Right lobe of liver (tissue), 6 donors: ENCODE data around the gene ERCC2. TPM values are rescaled to one million over a fixed set of nuclear protein-coding genes. Genes with fewer than 3 reads are reported as not detected.

Experiments used
- ATAC-seq, 4 donors: fragments of 200-7000 bp; cut with Tn5 transposase; one replicate each; pipeline ENCODE4 v1.9.1; 2020; ENCODE audit warnings: mild to moderate bottlenecking in 4 of 4, moderate library complexity in 4 of 4
- DNase-seq, 3 donors: peaks; one replicate each; pipeline ENCODE4 v3.0.0-alpha.2; 2020
- H3K27ac ChIP-seq, 3 donors: fragments of 200-600 bp; one replicate each; pipeline ENCODE4 v1.8.0; 2022
- H3K27me3 ChIP-seq, 2 donors: fragments of 200-600 bp; one replicate each; pipeline ENCODE4 v1.8.0; 2022
- H3K36me3 ChIP-seq, 4 donors: fragments of 200-600 bp; sonication (generic) in 1 of 4; one replicate each; pipeline versions ENCODE4 v1.5.1 to v1.8.0; 2017 to 2022; ENCODE audit warnings: control low read depth in 1 of 4
- H3K4me1 ChIP-seq, 4 donors: fragments of 200-600 bp; sonication (generic) in 1 of 4; one replicate each; pipeline versions ENCODE4 v1.5.1 to v1.8.0; 2017 to 2022; ENCODE audit warnings: control low read depth in 1 of 4
- H3K4me3 ChIP-seq, 3 donors: fragments of 200-600 bp; one replicate each; pipeline ENCODE4 v1.8.0; 2022
- H3K9me3 ChIP-seq, 4 donors: fragments of 200-600 bp; sonication (generic) in 1 of 4; one replicate each; pipeline versions ENCODE4 v1.5.1 to v1.8.0; 2017 to 2022; ENCODE audit warnings: control low read depth in 1 of 4
- POLR2A ChIP-seq: fragments of 450-650 bp; IDR thresholded peaks from one replicate; pipeline ENCODE4 v1.6.1; 2017; ENCODE audit warnings: antibody characterized with exemption, mild to moderate bottlenecking
- WGBS: methylation state at CpG from one replicate; pipeline ENCODE4 v1.1.6; 2018; ENCODE audit warnings: low coverage, low lambda C conversion rate; ENCODE audit not compliant: insufficient coverage; ENCODE audit errors: missing lambda C conversion rate; 5-methylcytosine and 5-hydroxymethylcytosine counted together
- intact Hi-C, 2 donors: fragments of 100-400 bp; cut with DNase I; formaldehyde crosslinking; loops; one replicate each; pipeline versions ENCODE4 v1.11.2 to v1.14.1; 2022
- total RNA-seq, 6 experiments: library from RNA; depleted of rRNA in 2 of 6; stranded (reverse); fragments of >200 nt in 2 of 6; fragmentation: NEBNext Ultra II Directional in 3 of 6; extraction: Animal tissue kit (Norgen Biotek cat#: 25700) in 3 of 6; gene quantifications; one replicate each; pipeline versions ENCODE4 v1.1.0 to v1.2.4, GENCODE V29; 2016 to 2023
- TF ChIP-seq, protein P1 (sequence below), 4 donors: fragments of 200-600 bp in 3 of 4; fragments of 450-650 bp in 1 of 4; IDR thresholded peaks; one replicate each; pipeline versions ENCODE4 v1.5.1 to v1.8.0; 2016 to 2022; ENCODE audit warnings: antibody characterized with exemption in 4 of 4, mild to moderate bottlenecking in 2 of 4
- donor health status: DM: no; HTN: yes; CAD: no.
- donor health status: DM: no; HTN: no; CAD: no.
- donor health status: DM: no; HTN: no; CAD: no.
- donor health status: DM: no; HTN: yes; CAD: no.
- donor health status: DM: no; HTN: yes; CAD: no.

ERCC2 gene
- total RNA-seq, 6 experiments from 2014 or later, result 9.8 to 13.7 (median 11.3) TPM

- intact Hi-C loops, result no loop called here
- WGBS, result no CpG with 5 or more reads among the region's 11 CpGs
- H3K9me3 ChIP-seq, result no peaks in the 10 kb centered on the region
- H3K4me3 ChIP-seq, result no peak overlapping the region
- ATAC-seq (no peak), DNase-seq (no peak)
- no peaks in the 10 kb centered on the region for H3K36me3 ChIP-seq
- H3K4me1 ChIP-seq, result peaks cover 0 to 8% (median 0%) of the 10 kb centered on the region in 4 donors
- no peak overlapping the region for H3K27ac ChIP-seq
- TF ChIP-seq, protein P1, sequence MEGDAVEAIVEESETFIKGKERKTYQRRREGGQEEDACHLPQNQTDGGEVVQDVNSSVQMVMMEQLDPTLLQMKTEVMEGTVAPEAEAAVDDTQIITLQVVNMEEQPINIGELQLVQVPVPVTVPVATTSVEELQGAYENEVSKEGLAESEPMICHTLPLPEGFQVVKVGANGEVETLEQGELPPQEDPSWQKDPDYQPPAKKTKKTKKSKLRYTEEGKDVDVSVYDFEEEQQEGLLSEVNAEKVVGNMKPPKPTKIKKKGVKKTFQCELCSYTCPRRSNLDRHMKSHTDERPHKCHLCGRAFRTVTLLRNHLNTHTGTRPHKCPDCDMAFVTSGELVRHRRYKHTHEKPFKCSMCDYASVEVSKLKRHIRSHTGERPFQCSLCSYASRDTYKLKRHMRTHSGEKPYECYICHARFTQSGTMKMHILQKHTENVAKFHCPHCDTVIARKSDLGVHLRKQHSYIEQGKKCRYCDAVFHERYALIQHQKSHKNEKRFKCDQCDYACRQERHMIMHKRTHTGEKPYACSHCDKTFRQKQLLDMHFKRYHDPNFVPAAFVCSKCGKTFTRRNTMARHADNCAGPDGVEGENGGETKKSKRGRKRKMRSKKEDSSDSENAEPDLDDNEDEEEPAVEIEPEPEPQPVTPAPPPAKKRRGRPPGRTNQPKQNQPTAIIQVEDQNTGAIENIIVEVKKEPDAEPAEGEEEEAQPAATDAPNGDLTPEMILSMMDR (IDR thresholded peaks at IDR 0.05), result no peak
- no peak for TF ChIP-seq POLR2A
- H3K27me3 ChIP-seq, result no peaks in the 10 kb centered on the region
These were observed 48.1 kb downstream of the ERCC2 start for GRCh38 chr19:45322311-45322710.

DNA sequence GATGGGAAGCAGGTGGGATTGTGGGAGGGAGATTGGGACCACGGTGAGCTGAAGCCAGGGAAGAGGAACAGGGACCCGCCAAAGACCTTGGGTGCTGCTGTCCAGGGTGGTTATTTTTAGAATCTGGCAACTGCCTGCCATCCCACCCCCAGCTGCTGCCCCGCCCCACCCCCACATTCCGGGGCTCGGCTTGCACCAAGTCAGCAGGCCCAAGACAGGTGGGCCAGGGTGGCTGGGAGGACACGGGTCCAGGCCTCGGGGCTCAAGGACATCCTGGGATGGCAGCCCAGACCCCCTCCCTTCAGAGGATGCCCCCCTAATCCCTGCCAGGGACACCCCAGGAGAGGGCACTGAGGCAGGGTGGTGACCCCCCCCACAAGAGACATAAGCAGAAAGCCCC lies 48.5 kb downstream of the ERCC2 start:
- DNase-seq (no peak), ATAC-seq (no peak)
- Histone ChIP-seq H3K4me3 (no peak overlapping the region), H3K27ac (no peak overlapping the region), H3K9me3 (no peaks in the 10 kb centered on the region), H3K27me3 (no peaks in the 10 kb centered on the region), H3K36me3 (no peaks in the 10 kb centered on the region), H3K4me1 (peaks cover 0 to 8% (median 0%) of the 10 kb centered on the region in 4 donors)
- intact Hi-C loops, result no loop called here
- 29% methylated on average over 2 of the region's 7 CpGs for WGBS
- TF ChIP-seq, protein P1 (IDR thresholded peaks at IDR 0.05), result no peak
- TF ChIP-seq POLR2A, result no peak

DNA sequence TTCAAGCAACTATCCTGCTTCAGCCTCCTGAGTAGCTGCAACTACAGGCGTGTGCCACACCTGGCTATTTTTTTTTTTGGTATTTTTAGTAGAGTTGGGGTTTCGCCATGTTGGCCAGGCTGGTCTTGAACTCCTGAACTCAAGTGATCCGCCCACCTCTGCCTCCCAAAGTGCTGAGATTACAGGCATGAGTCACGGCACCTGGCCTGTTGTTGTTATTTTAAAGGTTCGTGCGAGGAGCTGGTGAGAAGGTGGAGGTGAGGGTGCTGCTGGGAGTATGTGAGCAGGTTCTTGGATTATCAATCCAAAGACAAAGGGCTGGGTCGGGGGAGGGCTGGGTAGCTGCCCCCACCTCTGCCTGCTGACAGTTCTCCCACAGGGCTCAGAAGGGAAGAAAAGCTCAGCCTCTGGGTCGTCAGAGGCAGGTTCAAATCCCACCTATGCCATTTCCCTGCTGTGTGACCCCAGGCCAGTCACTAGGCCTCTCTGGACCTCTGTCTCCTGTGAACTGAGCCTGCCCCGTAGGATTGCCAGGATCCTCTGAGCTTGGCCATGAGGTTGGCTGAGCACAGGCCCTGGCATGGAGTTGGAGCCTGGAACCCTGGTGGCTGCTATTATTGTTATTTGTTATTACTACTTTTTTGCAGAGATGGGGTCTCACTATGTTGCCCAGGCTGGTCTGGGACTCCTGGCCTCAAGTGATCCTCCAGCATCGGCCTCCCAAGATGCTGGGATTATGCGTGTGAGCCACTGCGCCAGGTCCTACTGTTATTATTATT lies 49.2 kb downstream of the ERCC2 start:
- H3K4me1 ChIP-seq, result peaks cover 0 to 8% (median 0%) of the 10 kb centered on the region in 4 donors
- H3K27me3 ChIP-seq, result no peaks in the 10 kb centered on the region
- no peaks in the 10 kb centered on the region for H3K36me3 ChIP-seq
- no peak overlapping the region for H3K4me3 ChIP-seq
- no peak for TF ChIP-seq POLR2A
- TF ChIP-seq, protein P1 (IDR thresholded peaks at IDR 0.05), result no peak
- no peak for DNase-seq
- no peak for ATAC-seq
- intact Hi-C loops, result no loop called here
- H3K9me3 ChIP-seq, result no peaks in the 10 kb centered on the region
- WGBS, result 84% methylated on average over 7 of the region's 12 CpGs
- no peak overlapping the region for H3K27ac ChIP-seq

GRCh38 chr19:45315304-45315703 lies 55.1 kb downstream of the ERCC2 start:
- no peaks in the 10 kb centered on the region for H3K4me1 ChIP-seq
- TF ChIP-seq, protein P1 (IDR thresholded peaks at IDR 0.05), result no peak
- no peak for TF ChIP-seq POLR2A
- DNase-seq (no peak), ATAC-seq (peak in 1 of 4 donors; percentile 39)
- H3K27ac ChIP-seq, result no peak overlapping the region
- H3K9me3 ChIP-seq, result no peaks in the 10 kb centered on the region
- intact Hi-C loops, result no loop called here
- 40% methylated on average over 1 of the region's 21 CpGs for WGBS
- no peaks in the 10 kb centered on the region for H3K36me3 ChIP-seq
- H3K4me3 ChIP-seq, result no peak overlapping the region
- H3K27me3 ChIP-seq, result no peaks in the 10 kb centered on the region
